Activated naive CD8-positive, alpha-beta T cell treated with anti-CD3 and anti-CD28 coated beads for 36 hours (primary cell): ENCODE results near the gene CDK15. TPM values are rescaled to one million over a fixed set of nuclear protein-coding genes. Genes with fewer than 3 reads are reported as not detected.

Experiments
- DNase-seq: peaks from one replicate; pipeline ENCODE4 v3.0.0; 2021
- H3K27ac Mint-ChIP-seq: one replicate; pipeline ENCODE4 v1.8.0; 2022; ENCODE audit warnings: mild to moderate bottlenecking, moderate library complexity, mixed read lengths
- H3K27me3 Mint-ChIP-seq: one replicate; pipeline ENCODE4 v1.8.0; 2022; ENCODE audit warnings: mild to moderate bottlenecking, mixed read lengths
- H3K36me3 Mint-ChIP-seq: one replicate; pipeline ENCODE4 v1.8.0; 2021; ENCODE audit warnings: mild to moderate bottlenecking, mixed read lengths
- H3K4me1 Mint-ChIP-seq: one replicate; pipeline ENCODE4 v1.8.0; 2021; ENCODE audit warnings: mixed read lengths
- H3K4me3 Mint-ChIP-seq: one replicate; pipeline ENCODE4 v1.8.0; 2022; ENCODE audit warnings: mild to moderate bottlenecking, moderate library complexity, mixed read lengths
- H3K9me3 Mint-ChIP-seq: one replicate; pipeline ENCODE4 v1.8.0; 2022; ENCODE audit warnings: mixed read lengths
- total RNA-seq, 2 experiments: library from RNA; stranded (reverse); gene quantifications; one replicate each; pipeline ENCODE4 v1.2.3, GENCODE V29; 2021

The CDK15 gene
- total RNA-seq, 2 experiments from 2014 or later, result not detected

- Mint-ChIP-seq H3K27me3 (peaks cover 48% of the 10 kb centered on the region), H3K9me3 (no peaks in the 10 kb centered on the region), H3K36me3 (no peaks in the 10 kb centered on the region), H3K27ac (no peak overlapping the region), H3K4me3 (no peak overlapping the region), H3K4me1 (no peaks in the 10 kb centered on the region)
- no peak for DNase-seq
These were observed 81.6 kb downstream of the CDK15 start for GRCh38 chr2:201887773-201888425.

GRCh38 chr2:201888426-201888800 lies 82.1 kb downstream of the CDK15 start:
- Mint-ChIP-seq H3K36me3 (no peaks in the 10 kb centered on the region), H3K4me1 (peaks cover 3% of the 10 kb centered on the region), H3K9me3 (no peaks in the 10 kb centered on the region), H3K27me3 (peaks cover 48% of the 10 kb centered on the region), H3K27ac (no peak overlapping the region), H3K4me3 (no peak overlapping the region)
- no peak for DNase-seq

- H3K36me3 Mint-ChIP-seq, result no peaks in the 10 kb centered on the region
- no peak overlapping the region for H3K27ac Mint-ChIP-seq
- no peak overlapping the region for H3K4me3 Mint-ChIP-seq
- no peaks in the 10 kb centered on the region for H3K9me3 Mint-ChIP-seq
- H3K4me1 Mint-ChIP-seq, result peaks cover 4% of the 10 kb centered on the region
- H3K27me3 Mint-ChIP-seq, result peaks cover 35% of the 10 kb centered on the region
- no peak for DNase-seq
These were observed 84.1 kb downstream of the CDK15 start for GRCh38 chr2:201890453-201890852.

- Mint-ChIP-seq H3K4me1 (peaks cover 4% of the 10 kb centered on the region), H3K4me3 (no peak overlapping the region), H3K27me3 (peaks cover 31% of the 10 kb centered on the region), H3K9me3 (no peaks in the 10 kb centered on the region), H3K36me3 (no peaks in the 10 kb centered on the region), H3K27ac (no peak overlapping the region)
- no peak for DNase-seq
These were observed 85.3 kb downstream of the CDK15 start for GRCh38 chr2:201891676-201892075.

GRCh38 chr2:201892516-201892915 lies 86.2 kb downstream of the CDK15 start:
- no peak for DNase-seq
- peaks cover 4% of the 10 kb centered on the region for H3K4me1 Mint-ChIP-seq
- no peaks in the 10 kb centered on the region for H3K36me3 Mint-ChIP-seq
- H3K9me3 Mint-ChIP-seq, result no peaks in the 10 kb centered on the region
- no peak overlapping the region for H3K4me3 Mint-ChIP-seq
- peaks cover 29% of the 10 kb centered on the region for H3K27me3 Mint-ChIP-seq
- H3K27ac Mint-ChIP-seq, result no peak overlapping the region

- H3K4me3 Mint-ChIP-seq, result no peak overlapping the region
- peaks cover 12% of the 10 kb centered on the region for H3K27me3 Mint-ChIP-seq
- H3K36me3 Mint-ChIP-seq, result no peaks in the 10 kb centered on the region
- no peaks in the 10 kb centered on the region for H3K9me3 Mint-ChIP-seq
- DNase-seq, result no peak
- peaks cover 4% of the 10 kb centered on the region for H3K4me1 Mint-ChIP-seq
- no peak overlapping the region for H3K27ac Mint-ChIP-seq
These were observed 94.0 kb downstream of the CDK15 start for GRCh38 chr2:201900362-201900761.

- Mint-ChIP-seq H3K27me3 (peaks cover 13% of the 10 kb centered on the region), H3K36me3 (no peaks in the 10 kb centered on the region), H3K4me1 (peaks cover 4% of the 10 kb centered on the region), H3K27ac (no peak overlapping the region), H3K9me3 (no peaks in the 10 kb centered on the region), H3K4me3 (peak overlapping the region; percentile 52)
- DNase-seq, result no peak
These were observed 95.4 kb downstream of the CDK15 start for GRCh38 chr2:201901786-201902185.

GRCh38 chr2:201904538-201905420 lies 98.4 kb downstream of the CDK15 start:
- no peak for DNase-seq
- H3K27me3 Mint-ChIP-seq, result peaks cover 12% of the 10 kb centered on the region
- H3K4me1 Mint-ChIP-seq, result peaks cover 5% of the 10 kb centered on the region
- H3K36me3 Mint-ChIP-seq, result no peaks in the 10 kb centered on the region
- H3K9me3 Mint-ChIP-seq, result no peaks in the 10 kb centered on the region
- no peak overlapping the region for H3K27ac Mint-ChIP-seq
- H3K4me3 Mint-ChIP-seq, result no peak overlapping the region

- Mint-ChIP-seq H3K4me3 (no peak overlapping the region), H3K4me1 (peaks cover 7% of the 10 kb centered on the region), H3K9me3 (no peaks in the 10 kb centered on the region), H3K27ac (no peak overlapping the region), H3K27me3 (peaks cover 12% of the 10 kb centered on the region), H3K36me3 (no peaks in the 10 kb centered on the region)
- no peak for DNase-seq
These were observed 100.6 kb downstream of the CDK15 start for GRCh38 chr2:201906777-201907562.

GRCh38 chr2:201907563-201907881 lies 101.2 kb downstream of the CDK15 start:
- Mint-ChIP-seq H3K4me3 (no peak overlapping the region), H3K4me1 (peaks cover 7% of the 10 kb centered on the region), H3K27me3 (peaks cover 12% of the 10 kb centered on the region), H3K9me3 (no peaks in the 10 kb centered on the region), H3K36me3 (no peaks in the 10 kb centered on the region), H3K27ac (no peak overlapping the region)
- no peak for DNase-seq

- Mint-ChIP-seq H3K27me3 (peaks cover 12% of the 10 kb centered on the region), H3K4me3 (no peak overlapping the region), H3K36me3 (no peaks in the 10 kb centered on the region), H3K4me1 (peaks cover 7% of the 10 kb centered on the region), H3K9me3 (no peaks in the 10 kb centered on the region), H3K27ac (no peak overlapping the region)
- no peak for DNase-seq
These were observed 102.6 kb downstream of the CDK15 start for GRCh38 chr2:201908901-201909300.

- Mint-ChIP-seq H3K36me3 (no peaks in the 10 kb centered on the region), H3K27me3 (peaks cover 10% of the 10 kb centered on the region), H3K4me3 (no peak overlapping the region), H3K27ac (no peak overlapping the region), H3K4me1 (peaks cover 7% of the 10 kb centered on the region), H3K9me3 (no peaks in the 10 kb centered on the region)
- no peak for DNase-seq
These were observed 103.0 kb downstream of the CDK15 start for GRCh38 chr2:201909348-201909747.

- Mint-ChIP-seq H3K9me3 (no peaks in the 10 kb centered on the region), H3K4me1 (peaks cover 7% of the 10 kb centered on the region), H3K36me3 (no peaks in the 10 kb centered on the region), H3K27ac (no peak overlapping the region), H3K27me3 (peaks cover 7% of the 10 kb centered on the region), H3K4me3 (no peak overlapping the region)
- peak; percentile 4 for DNase-seq
These were observed 103.6 kb downstream of the CDK15 start for GRCh38 chr2:201909961-201910361.

- Mint-ChIP-seq H3K36me3 (no peaks in the 10 kb centered on the region), H3K4me3 (no peak overlapping the region), H3K4me1 (peaks cover 7% of the 10 kb centered on the region), H3K27ac (no peak overlapping the region), H3K9me3 (no peaks in the 10 kb centered on the region), H3K27me3 (peaks cover 4% of the 10 kb centered on the region)
- DNase-seq, result no peak
These were observed 105.0 kb downstream of the CDK15 start for GRCh38 chr2:201911372-201911771.

- no peak for DNase-seq
- H3K27ac Mint-ChIP-seq, result no peak overlapping the region
- no peaks in the 10 kb centered on the region for H3K9me3 Mint-ChIP-seq
- H3K4me3 Mint-ChIP-seq, result no peak overlapping the region
- no peaks in the 10 kb centered on the region for H3K36me3 Mint-ChIP-seq
- no peaks in the 10 kb centered on the region for H3K27me3 Mint-ChIP-seq
- H3K4me1 Mint-ChIP-seq, result peaks cover 7% of the 10 kb centered on the region
These were observed 106.9 kb downstream of the CDK15 start for GRCh38 chr2:201913201-201913600.
